HG02763 (cell line): ENCODE measurements around the gene CFAP99.
"Not testable (repeated sequence)": the region's sequence is repeated elsewhere in the genome, so short reads cannot be mapped to it uniquely, and the experiment has no call there.

Experiments
- ATAC-seq: cut with Tn5 transposase; IDR thresholded peaks from one replicate; pipeline ENCODE4 v1.9.1; 2021; ENCODE audit warnings: mild to moderate bottlenecking, moderate library complexity; ENCODE audit not compliant: unreplicated experiment

Gene CFAP99

GRCh38 chr4:2465032-2465431 lies 46.3 kb downstream of the CFAP99 start:
- ATAC-seq = no peak

- ATAC-seq = not testable (repeated sequence)
These were observed 46.8 kb downstream of the CFAP99 start for GRCh38 chr4:2465544-2465943.

GRCh38 chr4:2468456-2469191 lies 49.9 kb downstream of the CFAP99 start, which contains the start of gene RNF4:
RNF4 (plus strand) TSS chr4:2469106; CDS start chr4:2490494, 21,388 bp downstream.
- peak; percentile 80 for ATAC-seq

DNA sequence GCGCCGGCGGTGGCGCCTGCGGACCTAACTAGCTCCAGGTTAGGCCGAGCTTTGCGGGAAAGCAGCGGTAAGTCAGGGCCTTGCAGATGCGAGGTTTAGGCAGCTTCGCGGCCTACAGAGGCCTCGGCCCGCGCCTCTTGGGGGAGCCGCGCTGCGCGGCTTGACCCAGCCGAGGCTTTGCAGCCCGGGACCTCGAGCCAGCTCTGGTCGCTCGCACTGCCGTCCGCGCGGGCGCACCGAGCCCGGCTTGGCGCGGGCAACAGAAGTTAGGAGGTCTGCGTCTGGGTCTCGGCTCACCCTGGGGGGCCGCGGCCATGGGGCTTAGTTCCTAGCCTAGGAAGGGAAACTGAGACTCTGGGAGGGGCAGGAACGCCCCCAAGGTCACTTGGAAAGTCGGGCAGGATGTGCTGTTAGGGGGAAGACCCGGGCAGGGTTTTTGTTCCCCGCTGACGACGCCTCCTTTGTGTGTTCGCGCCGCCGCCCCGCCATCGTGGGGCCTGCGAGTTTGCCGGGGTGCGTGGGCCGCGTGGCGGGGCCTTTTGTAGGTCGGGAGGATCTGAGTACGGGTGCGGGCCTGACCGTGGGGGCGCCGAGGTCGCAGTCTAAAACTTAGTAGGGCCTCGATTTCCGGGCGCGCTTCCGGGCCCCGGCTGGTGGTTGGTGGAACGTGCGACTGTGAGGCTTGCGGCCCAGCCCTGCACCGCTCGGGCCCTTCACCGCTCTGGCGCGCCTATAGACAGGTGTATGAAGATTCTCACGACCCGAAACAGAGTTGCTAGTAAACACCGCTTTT lies 50.6 kb downstream of the CFAP99 start:
- peak; percentile 33 for ATAC-seq

- no peak for ATAC-seq
These were observed 52.0 kb downstream of the CFAP99 start for GRCh38 chr4:2470791-2471190.

DNA sequence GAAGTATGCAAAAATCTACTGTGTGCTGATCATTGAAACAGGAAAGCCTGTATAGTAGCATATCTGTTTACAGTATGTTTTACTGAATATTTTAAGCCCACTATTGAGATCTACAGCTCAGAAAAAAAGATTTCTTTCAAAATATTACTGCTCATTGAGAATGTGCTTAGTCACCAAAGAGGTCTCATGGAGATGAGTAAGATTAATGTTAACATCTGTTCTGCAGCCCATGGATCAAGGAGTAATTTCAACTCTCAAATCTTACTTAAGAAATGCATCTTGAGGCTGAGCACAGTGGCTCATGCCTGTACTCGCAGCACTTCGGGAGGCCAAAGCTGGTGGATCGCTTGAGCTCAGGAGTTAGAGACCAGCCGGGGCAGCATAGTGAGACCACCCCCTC lies 53.4 kb downstream of the CFAP99 start:
- ATAC-seq = no peak

GRCh38 chr4:2478229-2478628 lies 59.5 kb downstream of the CFAP99 start:
- ATAC-seq = no peak

GRCh38 chr4:2480649-2481048 lies 61.9 kb downstream of the CFAP99 start:
- ATAC-seq = no peak

DNA sequence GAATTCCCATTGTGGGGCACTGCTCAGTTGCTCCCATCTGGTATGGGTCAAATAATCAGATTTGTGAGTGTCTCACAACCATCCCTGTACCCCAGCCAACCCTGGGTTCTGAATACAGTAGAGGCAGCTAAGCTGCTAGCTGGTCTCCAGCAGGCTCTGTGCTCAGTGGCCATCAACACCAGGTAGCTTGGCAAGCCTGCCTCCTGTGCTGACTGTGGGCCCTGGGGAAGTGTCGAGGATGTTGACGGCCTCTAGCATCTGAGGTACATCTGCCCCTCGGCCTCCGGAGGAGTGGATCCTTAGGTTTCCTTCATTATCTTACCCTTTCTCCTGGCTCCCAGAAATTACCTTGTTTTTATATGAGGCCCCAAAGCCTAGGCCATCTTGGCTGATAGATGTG lies 63.4 kb downstream of the CFAP99 start:
- no peak for ATAC-seq

GRCh38 chr4:2482693-2483092 lies 63.9 kb downstream of the CFAP99 start:
- ATAC-seq = peak; percentile 37

DNA sequence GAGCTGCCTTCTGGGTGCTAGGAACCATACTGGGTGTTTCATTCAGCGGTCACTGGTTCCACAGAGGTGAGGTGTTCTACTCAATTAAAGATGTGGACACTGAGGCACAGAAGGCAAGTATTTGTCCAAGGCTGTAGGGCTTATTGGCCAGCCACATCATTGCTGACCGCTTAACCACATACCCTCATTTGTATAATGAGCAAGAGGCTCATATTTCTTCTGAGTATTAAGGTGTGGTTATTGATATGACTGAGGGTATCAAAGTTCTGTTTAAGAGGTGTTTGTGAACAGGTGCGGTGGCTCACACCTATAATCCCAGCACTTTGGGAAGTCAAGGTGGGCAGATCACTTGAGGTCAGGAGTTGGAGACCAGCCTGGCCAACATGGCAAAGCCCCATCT lies 64.5 kb downstream of the CFAP99 start:
- ATAC-seq = no peak

GRCh38 chr4:2484185-2484584 lies 65.4 kb downstream of the CFAP99 start:
- ATAC-seq = no peak

DNA sequence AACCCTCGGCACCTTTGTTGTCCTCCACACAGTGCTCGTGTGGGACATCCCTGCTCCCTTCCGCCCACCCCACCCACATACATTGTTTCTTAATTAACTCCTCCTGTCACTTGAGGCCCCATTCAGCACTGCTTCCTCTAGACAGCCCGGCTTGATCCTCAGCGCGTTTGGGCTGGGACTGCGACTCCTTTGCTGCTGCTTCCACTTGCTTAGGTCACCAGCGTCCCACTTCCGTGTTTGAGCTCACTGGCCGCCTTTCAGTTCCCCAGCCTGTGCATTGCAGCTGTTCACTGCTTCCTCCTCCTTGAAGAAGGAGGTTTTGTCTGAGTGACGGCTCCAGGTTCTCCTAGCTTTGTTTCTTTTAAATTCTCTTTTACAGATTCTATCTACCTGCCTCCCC lies 66.2 kb downstream of the CFAP99 start:
- peak; percentile 66 for ATAC-seq

DNA sequence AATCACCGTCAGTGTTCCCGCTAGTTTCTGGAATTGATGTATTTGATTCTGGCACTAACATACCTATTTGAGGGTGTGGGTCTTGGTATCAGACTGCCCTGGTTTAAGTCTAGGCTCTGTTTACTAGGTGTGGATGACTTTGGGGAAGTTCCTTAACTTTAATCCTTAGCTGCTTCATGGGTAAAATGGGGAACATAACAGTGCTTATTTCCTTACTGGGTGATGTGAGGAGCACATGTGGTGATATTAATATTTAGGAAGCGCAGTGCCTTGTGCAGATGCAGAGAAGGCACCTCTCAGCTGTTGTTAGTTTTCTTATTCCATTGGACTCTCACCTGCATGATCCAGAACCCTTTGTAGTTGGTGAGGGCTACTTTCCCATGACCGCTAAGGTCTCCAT lies 67.2 kb downstream of the CFAP99 start:
- ATAC-seq = no peak

- no peak for ATAC-seq
These were observed 68.2 kb downstream of the CFAP99 start for GRCh38 chr4:2486981-2487380.

GRCh38 chr4:2487632-2488031 lies 68.9 kb downstream of the CFAP99 start:
- peak; percentile 45 for ATAC-seq

GRCh38 chr4:2489081-2489805 lies 70.5 kb downstream of the CFAP99 start:
- ATAC-seq = no peak

- no peak for ATAC-seq
These were observed 71.2 kb downstream of the CFAP99 start for GRCh38 chr4:2489841-2490552.

DNA sequence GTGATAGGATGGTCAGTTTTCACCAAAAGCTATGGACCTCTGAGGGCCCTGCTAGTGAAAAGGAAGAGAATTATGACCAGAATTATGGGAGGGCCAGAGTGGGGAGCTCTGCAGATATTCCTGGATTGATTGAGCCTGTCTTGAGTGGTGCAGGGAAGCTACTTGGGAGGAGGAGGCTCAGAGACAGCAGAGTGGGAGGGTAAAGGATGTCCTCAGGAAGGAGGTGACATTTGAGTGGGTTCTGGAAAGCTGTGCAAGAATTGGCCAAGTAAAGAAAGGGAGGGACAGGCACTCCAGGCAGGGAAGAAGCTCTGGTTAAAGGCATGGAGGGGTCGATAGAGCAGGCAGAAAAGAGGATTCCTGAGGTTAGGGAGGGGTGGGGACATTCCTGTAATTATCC lies 74.2 kb downstream of the CFAP99 start:
- no peak for ATAC-seq

DNA sequence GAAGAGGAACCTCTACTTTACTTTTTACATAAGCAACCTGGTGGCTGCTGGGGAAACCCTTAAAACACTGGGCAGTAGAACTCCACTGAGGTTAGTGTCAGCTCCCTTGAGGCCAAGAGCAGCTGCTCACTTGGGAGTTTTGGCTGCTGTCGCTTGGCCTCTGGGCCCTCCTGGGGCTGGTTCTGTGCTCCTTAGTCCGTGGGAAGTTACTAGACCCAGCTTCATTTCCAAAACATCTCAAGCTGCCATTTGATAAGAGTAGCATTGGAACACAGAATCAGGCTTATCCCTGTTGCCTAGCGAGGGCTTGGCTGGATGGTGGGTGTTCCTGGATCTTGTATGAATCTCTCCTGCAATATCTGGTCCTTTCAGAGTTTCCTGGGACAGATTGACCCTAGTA lies 76.2 kb downstream of the CFAP99 start:
- ATAC-seq = no peak

DNA sequence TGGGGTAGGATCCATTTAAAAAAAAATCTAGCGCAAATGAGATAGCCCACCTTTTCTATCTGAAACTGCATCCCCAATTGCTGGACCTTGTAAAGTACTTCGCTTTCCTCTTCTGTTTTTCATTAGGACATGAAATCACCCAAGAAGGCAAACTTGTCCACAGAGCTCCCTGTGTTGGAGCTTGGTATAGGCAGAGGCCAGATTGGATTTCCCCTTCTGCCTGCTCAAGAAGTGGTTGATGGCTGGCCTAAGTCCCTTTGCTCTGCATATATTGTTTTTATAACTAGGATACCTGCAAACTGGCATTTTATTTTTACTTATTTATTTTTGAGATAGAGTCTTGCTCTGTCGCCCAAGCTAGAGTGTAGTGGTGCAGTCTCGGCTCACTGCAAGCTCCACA lies 78.6 kb downstream of the CFAP99 start:
- ATAC-seq = no peak
